WTC11 (cell line): ENCODE measurements around the gene CMTM4.

Experiments used
- CTCF ChIP-seq: fragments of 200-600 bp; IDR thresholded peaks from 2 replicates; pipeline ENCODE4 v1.8.0; 2022; ENCODE audit warnings: antibody characterized with exemption
- TEAD4 ChIP-seq: sonication (generic); formaldehyde crosslinking; IDR thresholded peaks from 2 replicates; pipeline ENCODE4 v1.8.0; 2022; ENCODE audit warnings: mild to moderate bottlenecking, missing genetic modification reagents
- ZNF396 ChIP-seq: fragments of 250-450 bp; sonication (Bioruptor Pico); IDR thresholded peaks from 2 replicates; pipeline ENCODE4 v1.8.0; 2021; ENCODE audit warnings: mild to moderate bottlenecking, moderate library complexity, borderline replicate concordance

GRCh38 chr16:66651965-66652364 is 44.6 kb downstream of the CMTM4 start:
- no peak for TF ChIP-seq CTCF
- no peak for TF ChIP-seq ZNF396
- TF ChIP-seq TEAD4 = no peak
